ENCODE results near the gene ATP11A. TPM values are rescaled to one million over a fixed set of nuclear protein-coding genes. Genes with fewer than 3 reads are reported as not detected.
"Not testable (repeated sequence)": the region's sequence is repeated elsewhere in the genome, so short reads cannot be mapped to it uniquely, and the experiment has no call there.

The ATP11A gene
- total RNA-seq, 1 donor from 2014 or later: 70.9 TPM

GRCh38 chr13:112679932-112680677 is 9.7 kb upstream of the ATP11A start:
- Mint-ChIP-seq H3K36me3 (no peaks in the 10 kb centered on the region), H3K4me3 (no peak overlapping the region), H3K27ac (no peak overlapping the region), H3K27me3 (peaks cover 4% of the 10 kb centered on the region), H3K9me3 (no peaks in the 10 kb centered on the region), H3K4me1 (ENCODE audit: unreplicated experiment) (peaks cover 5% of the 10 kb centered on the region)
- TF ChIP-seq, protein P1, sequence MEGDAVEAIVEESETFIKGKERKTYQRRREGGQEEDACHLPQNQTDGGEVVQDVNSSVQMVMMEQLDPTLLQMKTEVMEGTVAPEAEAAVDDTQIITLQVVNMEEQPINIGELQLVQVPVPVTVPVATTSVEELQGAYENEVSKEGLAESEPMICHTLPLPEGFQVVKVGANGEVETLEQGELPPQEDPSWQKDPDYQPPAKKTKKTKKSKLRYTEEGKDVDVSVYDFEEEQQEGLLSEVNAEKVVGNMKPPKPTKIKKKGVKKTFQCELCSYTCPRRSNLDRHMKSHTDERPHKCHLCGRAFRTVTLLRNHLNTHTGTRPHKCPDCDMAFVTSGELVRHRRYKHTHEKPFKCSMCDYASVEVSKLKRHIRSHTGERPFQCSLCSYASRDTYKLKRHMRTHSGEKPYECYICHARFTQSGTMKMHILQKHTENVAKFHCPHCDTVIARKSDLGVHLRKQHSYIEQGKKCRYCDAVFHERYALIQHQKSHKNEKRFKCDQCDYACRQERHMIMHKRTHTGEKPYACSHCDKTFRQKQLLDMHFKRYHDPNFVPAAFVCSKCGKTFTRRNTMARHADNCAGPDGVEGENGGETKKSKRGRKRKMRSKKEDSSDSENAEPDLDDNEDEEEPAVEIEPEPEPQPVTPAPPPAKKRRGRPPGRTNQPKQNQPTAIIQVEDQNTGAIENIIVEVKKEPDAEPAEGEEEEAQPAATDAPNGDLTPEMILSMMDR (conservative IDR thresholded peaks at IDR 0.05): no peak
- no peak for DNase-seq (ENCODE audit: extremely low spot score, unreplicated experiment)

GRCh38 chr13:112680741-112681360 is 9.0 kb upstream of the ATP11A start:
- H3K9me3 Mint-ChIP-seq: no peaks in the 10 kb centered on the region
- H3K4me3 Mint-ChIP-seq: no peak overlapping the region
- H3K36me3 Mint-ChIP-seq: no peaks in the 10 kb centered on the region
- H3K4me1 Mint-ChIP-seq (ENCODE audit: unreplicated experiment): peaks cover 4% of the 10 kb centered on the region
- DNase-seq (ENCODE audit: extremely low spot score, unreplicated experiment): no peak
- peaks cover 3% of the 10 kb centered on the region for H3K27me3 Mint-ChIP-seq
- H3K27ac Mint-ChIP-seq: no peak overlapping the region
- TF ChIP-seq, protein P1 (conservative IDR thresholded peaks at IDR 0.05): no peak

GRCh38 chr13:112683581-112683980 is 6.3 kb upstream of the ATP11A start:
- H3K9me3 Mint-ChIP-seq: no peaks in the 10 kb centered on the region
- no peak overlapping the region for H3K4me3 Mint-ChIP-seq
- H3K4me1 Mint-ChIP-seq (ENCODE audit: unreplicated experiment): peaks cover 11% of the 10 kb centered on the region
- TF ChIP-seq, protein P1 (conservative IDR thresholded peaks at IDR 0.05): no peak
- no peak overlapping the region for H3K27ac Mint-ChIP-seq
- no peaks in the 10 kb centered on the region for H3K27me3 Mint-ChIP-seq
- DNase-seq (ENCODE audit: extremely low spot score, unreplicated experiment): peak; percentile 8
- no peaks in the 10 kb centered on the region for H3K36me3 Mint-ChIP-seq

GRCh38 chr13:112684071-112684845 is 5.6 kb upstream of the ATP11A start:
- Mint-ChIP-seq H3K27ac (no peak overlapping the region), H3K4me1 (ENCODE audit: unreplicated experiment) (peaks cover 17% of the 10 kb centered on the region), H3K27me3 (no peaks in the 10 kb centered on the region), H3K9me3 (no peaks in the 10 kb centered on the region), H3K4me3 (no peak overlapping the region), H3K36me3 (no peaks in the 10 kb centered on the region)
- DNase-seq (ENCODE audit: extremely low spot score, unreplicated experiment): peak; percentile 36
- TF ChIP-seq, protein P1 (conservative IDR thresholded peaks at IDR 0.05): no peak

GRCh38 chr13:112685189-112685805 is 4.5 kb upstream of the ATP11A start:
- H3K9me3 Mint-ChIP-seq, H3K36me3 Mint-ChIP-seq, H3K27me3 Mint-ChIP-seq: not testable (repeated sequence)
- Mint-ChIP-seq H3K4me3 (peak overlapping the region; percentile 59), H3K27ac (peak overlapping the region; percentile 74), H3K4me1 (ENCODE audit: unreplicated experiment) (peaks cover 17% of the 10 kb centered on the region)
- peak; percentile 22 for DNase-seq (ENCODE audit: extremely low spot score, unreplicated experiment)
